Sigmoid colon (tissue), 7 donors: Measurements from ENCODE around the gene PATL2. TPM values are rescaled to one million over a fixed set of nuclear protein-coding genes. Genes with fewer than 3 reads are reported as not detected.
A peak's percentile ranks its signal among the peaks of the same experiment; 100 is the strongest.

Experiments
- DNase-seq: peaks from one replicate; pipeline ENCODE4 v3.0.0-alpha.2; 2019
- H3K27ac ChIP-seq, 4 donors: fragments of 200-600 bp; sonication (generic); one replicate each; pipeline ENCODE4 v1.5.1; 2016 to 2019; ENCODE audit warnings: mild to moderate bottlenecking in 1 of 4
- H3K27me3 ChIP-seq, 3 donors: fragments of 200-600 bp; sonication (generic); one replicate each; pipeline ENCODE4 v1.5.1; 2019; ENCODE audit warnings: mild to moderate bottlenecking in 1 of 3
- H3K36me3 ChIP-seq, 4 donors: fragments of 200-600 bp; sonication (generic); one replicate each; pipeline ENCODE4 v1.5.1; 2016 to 2019
- H3K4me1 ChIP-seq, 4 donors: fragments of 200-600 bp; sonication (generic); one replicate each; pipeline ENCODE4 v1.5.1; 2017 to 2019
- H3K4me3 ChIP-seq, 4 donors: fragments of 200-600 bp; sonication (generic); one replicate each; pipeline ENCODE4 v1.5.1; 2017 to 2019; ENCODE audit warnings: mild to moderate bottlenecking in 2 of 4, moderate library complexity in 1 of 4
- H3K9me3 ChIP-seq, 4 donors: fragments of 200-600 bp in 3 of 4; sonication (generic) in 3 of 4; one replicate each; pipeline versions ENCODE4 v1.5.1 to v1.6.1; 2013 to 2019
- EP300 ChIP-seq, 4 donors: sonication (generic); formaldehyde crosslinking; IDR thresholded peaks; one replicate each; pipeline ENCODE4 v1.6.1; 2017; ENCODE audit warnings: antibody characterized with exemption in 4 of 4
- POLR2A ChIP-seq, 2 donors: fragments of 450-650 bp; IDR thresholded peaks; one replicate each; pipeline ENCODE4 v1.6.1; 2016; ENCODE audit warnings: antibody characterized with exemption in 2 of 2, mild to moderate bottlenecking in 2 of 2, moderate library complexity in 2 of 2
- POLR2AphosphoS5 ChIP-seq, 4 donors: sonication (generic); formaldehyde crosslinking; IDR thresholded peaks; one replicate each; pipeline ENCODE4 v1.6.1; 2017; ENCODE audit warnings: antibody characterized with exemption in 4 of 4
- WGBS, 2 donors: extraction: QIAGEN DNeasy Blood & Tissue Kit; methylation state at CpG; one replicate each; pipeline ENCODE4 v1.1.7; 2013; 5-methylcytosine and 5-hydroxymethylcytosine counted together
- intact Hi-C: fragments of 100-400 bp; cut with DNase I; formaldehyde crosslinking; loops from one replicate; pipeline ENCODE4 v1.15.1; 2023
- polyA plus RNA-seq, 3 donors: library from polyadenylated mRNA; stranded (reverse); fragments of 200-250 nt; gene quantifications; one replicate each; pipeline ENCODE4 v1.2.3, GENCODE V29; 2013
- total RNA-seq, 4 donors: library from RNA; depleted of rRNA; stranded (reverse); fragments of >200 nt; gene quantifications; one replicate each; pipeline ENCODE4 v1.1.0, GENCODE V29; 2016
- TF ChIP-seq, protein P1 (sequence below), 4 experiments: fragments of 450-650 bp in 3 of 4; fragments of 200-600 bp in 1 of 4; IDR thresholded peaks; one replicate each; pipeline ENCODE4 v1.5.1; 2016 to 2019; ENCODE audit warnings: antibody characterized with exemption in 4 of 4, mild to moderate bottlenecking in 3 of 4, moderate library complexity in 2 of 4
- donor health status: healthy with polysubstance abuse.
- donor health status: Bipolar disorder and iron deficiency.
- donor health status: healthy.

Gene PATL2
- total and polyA plus RNA-seq, 7 donors, result 0.41 to 8.1 (median 0.91) TPM; not detected in 1

DNA sequence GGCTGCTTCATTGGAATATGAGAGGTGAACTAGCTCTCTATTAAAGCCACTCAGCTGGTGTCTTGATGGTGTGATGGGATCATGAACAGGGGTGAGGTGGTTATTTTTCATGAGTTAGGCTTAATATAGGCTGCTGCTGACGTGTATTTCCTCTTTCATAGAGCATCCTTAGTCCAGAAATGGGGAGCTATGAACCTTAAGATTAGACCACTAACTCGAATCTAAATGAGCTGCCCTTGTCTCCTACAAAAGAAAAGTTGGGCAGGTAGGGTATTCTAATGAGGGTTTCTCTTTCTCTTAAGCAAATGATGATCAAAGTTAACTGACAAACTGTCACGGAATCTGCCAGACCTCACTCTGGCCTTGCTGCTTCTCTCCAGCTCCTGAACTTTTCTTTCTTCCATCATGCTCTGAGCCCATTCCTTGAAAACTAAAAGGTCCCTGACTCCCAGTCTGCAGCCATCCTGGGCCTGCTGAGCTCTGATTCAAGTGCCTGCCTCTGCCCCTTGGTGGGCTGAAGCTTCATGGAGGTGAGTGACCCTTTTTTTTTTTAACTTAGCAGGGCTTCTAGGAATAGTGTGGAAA is 25.1 kb upstream of the PATL2 start, which contains the start of gene TRIM69:
TSS of gene TRIM69 (plus strand) at position 348 of the 585 bp plus-strand sequence. CDS start at position 525, 177 bp downstream.
- Histone ChIP-seq H3K27me3 (no peaks in the 10 kb centered on the region), H3K9me3 (no peaks in the 10 kb centered on the region), H3K4me1 (peaks cover 0 to 11% (median 6%) of the 10 kb centered on the region in 4 donors), H3K36me3 (peaks cover 0 to 11% (median 0%) of the 10 kb centered on the region in 4 donors), H3K4me3 (no peak within 1 kb of the TSS), H3K27ac (peak within 1 kb of the TSS; percentile 24 to 57 (median 54))
- intact Hi-C loops, result loop anchor here (10.0 kb wide), 1 partner anchor 161 kb away; no protein-coding TSS in a partner anchor
- TF ChIP-seq POLR2A (IDR thresholded peaks at IDR 0.05) (no peak), POLR2AphosphoS5 (IDR thresholded peaks at IDR 0.05) (no peak), EP300 (IDR thresholded peaks at IDR 0.05) (no peak)
- TF ChIP-seq, protein P1, sequence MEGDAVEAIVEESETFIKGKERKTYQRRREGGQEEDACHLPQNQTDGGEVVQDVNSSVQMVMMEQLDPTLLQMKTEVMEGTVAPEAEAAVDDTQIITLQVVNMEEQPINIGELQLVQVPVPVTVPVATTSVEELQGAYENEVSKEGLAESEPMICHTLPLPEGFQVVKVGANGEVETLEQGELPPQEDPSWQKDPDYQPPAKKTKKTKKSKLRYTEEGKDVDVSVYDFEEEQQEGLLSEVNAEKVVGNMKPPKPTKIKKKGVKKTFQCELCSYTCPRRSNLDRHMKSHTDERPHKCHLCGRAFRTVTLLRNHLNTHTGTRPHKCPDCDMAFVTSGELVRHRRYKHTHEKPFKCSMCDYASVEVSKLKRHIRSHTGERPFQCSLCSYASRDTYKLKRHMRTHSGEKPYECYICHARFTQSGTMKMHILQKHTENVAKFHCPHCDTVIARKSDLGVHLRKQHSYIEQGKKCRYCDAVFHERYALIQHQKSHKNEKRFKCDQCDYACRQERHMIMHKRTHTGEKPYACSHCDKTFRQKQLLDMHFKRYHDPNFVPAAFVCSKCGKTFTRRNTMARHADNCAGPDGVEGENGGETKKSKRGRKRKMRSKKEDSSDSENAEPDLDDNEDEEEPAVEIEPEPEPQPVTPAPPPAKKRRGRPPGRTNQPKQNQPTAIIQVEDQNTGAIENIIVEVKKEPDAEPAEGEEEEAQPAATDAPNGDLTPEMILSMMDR (IDR thresholded peaks at IDR 0.05), result no peak
- WGBS, 2 donors, result 73 to 77% methylated on average over 3 of the region's 3 CpGs
- DNase-seq, result no peak

DNA sequence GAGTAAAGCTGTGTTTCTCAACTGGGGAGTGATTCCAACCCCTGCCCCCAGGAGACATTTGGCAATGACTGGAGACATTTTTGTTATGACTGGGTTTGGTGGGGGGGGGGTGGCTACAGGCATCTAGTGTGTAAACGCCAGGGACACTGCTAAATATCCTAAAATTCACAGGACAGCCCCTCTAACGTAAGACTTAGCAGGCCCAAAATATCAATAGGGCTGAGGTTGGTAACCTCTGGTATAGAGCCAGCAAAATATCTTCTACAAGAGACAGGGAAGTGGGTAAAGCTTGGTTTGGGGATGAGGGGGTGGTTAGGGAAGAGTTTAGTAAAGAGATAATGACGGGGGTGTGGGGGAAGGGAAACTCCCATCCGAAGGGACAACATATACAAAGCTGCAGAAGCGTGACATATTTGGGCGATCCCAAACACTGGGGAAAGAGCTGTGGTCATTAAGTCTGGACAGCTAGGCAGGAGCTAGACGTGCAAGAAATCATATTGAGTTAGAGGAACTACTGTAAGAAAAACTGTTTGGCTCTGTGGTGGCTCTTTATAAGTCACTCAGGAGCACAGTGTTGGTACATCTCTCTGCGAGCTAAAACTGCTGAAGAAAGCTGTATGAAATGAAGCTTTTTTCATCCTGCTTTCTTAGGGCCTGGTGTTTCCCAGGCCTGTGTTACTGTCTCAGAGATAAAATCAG is 24.5 kb upstream of the PATL2 start:
- peaks cover 0 to 13% (median 9%) of the 10 kb centered on the region in 4 donors for H3K4me1 ChIP-seq
- peak; percentile 69 for DNase-seq
- H3K9me3 ChIP-seq, result no peaks in the 10 kb centered on the region
- no peak for TF ChIP-seq POLR2AphosphoS5 (IDR thresholded peaks at IDR 0.05)
- TF ChIP-seq, protein P1 (IDR thresholded peaks at IDR 0.05), result no peak
- TF ChIP-seq EP300 (IDR thresholded peaks at IDR 0.05), result no peak
- no peak for TF ChIP-seq POLR2A (IDR thresholded peaks at IDR 0.05)
- WGBS, 2 donors, result 55 to 72% methylated on average over 8 of the region's 8 CpGs
- H3K36me3 ChIP-seq, result peaks cover 0 to 11% (median 0%) of the 10 kb centered on the region in 4 donors
- H3K4me3 ChIP-seq, result no peak overlapping the region
- H3K27me3 ChIP-seq, result no peaks in the 10 kb centered on the region
- peak overlapping the region; percentile 24 to 57 (median 54) for H3K27ac ChIP-seq
- intact Hi-C loops, result loop anchor here (10.0 kb wide), 1 partner anchor 161 kb away; no protein-coding TSS in a partner anchor

DNA sequence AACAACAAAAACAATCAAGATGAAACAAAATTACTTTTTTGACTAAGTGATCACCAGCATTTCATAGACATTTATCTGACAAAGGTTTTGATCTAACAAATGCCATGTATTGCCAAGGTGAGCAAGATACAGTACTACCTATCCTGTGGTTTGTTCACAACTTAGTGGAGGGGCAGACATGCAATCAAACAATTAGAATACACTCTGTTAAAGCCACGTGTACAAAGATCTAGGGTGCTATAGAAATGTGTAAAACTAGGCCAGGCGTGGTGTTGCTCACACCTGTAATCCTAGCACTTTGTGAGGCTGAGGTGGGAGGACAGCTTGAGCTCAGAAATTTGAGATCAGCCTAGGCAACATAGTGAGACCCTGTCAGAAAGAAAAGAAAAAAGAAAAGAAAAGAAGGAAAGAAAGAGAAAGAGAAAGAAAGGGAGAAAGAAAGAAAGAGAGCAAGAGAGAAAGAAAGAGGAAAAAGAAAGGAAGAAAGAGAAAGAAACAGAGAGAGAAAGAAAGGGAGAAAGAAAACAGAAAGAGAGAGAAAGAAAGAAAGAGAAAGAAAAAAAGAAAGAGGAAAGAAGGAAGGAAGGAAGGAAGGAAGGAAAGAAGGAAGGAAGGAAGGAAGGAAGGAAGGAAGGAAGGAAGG is 23.8 kb upstream of the PATL2 start:
- DNase-seq, result no peak
- 44 to 57% methylated on average over 2 of the region's 2 CpGs for WGBS, 2 donors
- H3K36me3 ChIP-seq, result peaks cover 0 to 11% (median 0%) of the 10 kb centered on the region in 4 donors
- peaks cover 0 to 20% (median 16%) of the 10 kb centered on the region in 4 donors for H3K4me1 ChIP-seq
- peak overlapping the region in 3 of 4 donors; percentile 4 to 57 (median 55) for H3K27ac ChIP-seq
- intact Hi-C loops, result loop anchor here (5.0 to 10.0 kb wide), 2 partner anchors 160 to 198 kb away; partner anchors contain the start of gene EIF3J
- no peaks in the 10 kb centered on the region for H3K9me3 ChIP-seq
- H3K4me3 ChIP-seq, result no peak overlapping the region
- H3K27me3 ChIP-seq, result no peaks in the 10 kb centered on the region
- TF ChIP-seq EP300 (IDR thresholded peaks at IDR 0.05) (no peak), POLR2A (IDR thresholded peaks at IDR 0.05) (no peak), POLR2AphosphoS5 (IDR thresholded peaks at IDR 0.05) (no peak)
- TF ChIP-seq, protein P1 (IDR thresholded peaks at IDR 0.05), result no peak

DNA sequence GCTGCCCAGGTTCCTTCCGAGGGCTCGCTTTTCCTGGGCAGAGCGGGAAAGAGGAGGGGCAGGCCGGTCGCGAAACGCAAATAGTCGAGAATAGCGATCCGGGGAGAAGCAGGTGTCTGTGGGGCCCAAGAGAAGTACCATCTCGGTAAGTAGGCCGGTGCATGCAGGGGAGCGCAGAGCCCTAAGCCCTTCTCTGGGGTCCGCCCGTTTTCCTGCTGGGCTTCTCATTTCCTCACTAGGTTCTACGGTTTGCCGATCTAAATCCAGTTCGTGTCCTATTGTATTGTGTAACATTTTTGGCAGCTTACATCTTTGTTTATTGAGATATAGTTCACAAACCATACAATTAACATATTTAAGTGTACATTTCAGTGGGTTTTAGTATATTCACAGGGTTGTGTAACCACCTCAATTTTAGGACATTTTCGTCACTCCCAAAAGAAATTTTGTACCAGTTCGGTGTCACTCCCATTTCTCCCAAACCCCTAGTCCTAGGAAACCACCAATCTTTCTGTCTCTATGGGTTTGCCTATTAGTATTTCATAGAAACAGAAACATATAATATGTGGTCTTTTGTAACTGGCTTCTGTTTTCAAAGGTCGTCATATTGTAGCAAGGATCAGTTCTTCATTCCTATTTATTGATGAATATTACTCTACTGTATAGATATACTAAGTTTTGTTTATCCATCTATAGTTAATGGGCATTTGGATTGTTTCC is 18.4 kb upstream of the PATL2 start:
- DNase-seq, result no peak
- Histone ChIP-seq H3K27ac (peak overlapping the region; percentile 95 to 99 (median 98)), H3K9me3 (no peaks in the 10 kb centered on the region), H3K4me3 (peak overlapping the region; percentile 53 to 90 (median 77)), H3K4me1 (peaks cover 0 to 39% (median 33%) of the 10 kb centered on the region in 4 donors), H3K27me3 (no peaks in the 10 kb centered on the region), H3K36me3 (peaks cover 0 to 11% (median 0%) of the 10 kb centered on the region in 4 donors)
- TF ChIP-seq, protein P1 (IDR thresholded peaks at IDR 0.05), result no peak
- TF ChIP-seq POLR2A (IDR thresholded peaks at IDR 0.05) (no peak), EP300 (IDR thresholded peaks at IDR 0.05) (no peak), POLR2AphosphoS5 (IDR thresholded peaks at IDR 0.05) (no peak)
- 3% methylated on average over 21 of the region's 21 CpGs for WGBS, 2 donors
- intact Hi-C loops, result loop anchor here (2.0 to 10.0 kb wide), 5 partner anchors 17 to 305 kb away; partner anchors contain the start of genes CTDSPL2, EIF3J and SPG11
